Panc1 (cell line): ENCODE measurements around the gene TDO2. TPM values are rescaled to one million over a fixed set of nuclear protein-coding genes. Genes with fewer than 3 reads are reported as not detected.

Experiments
- ATAC-seq: fragments of 200-7000 bp; cut with Tn5 transposase; 2 replicates; pipeline ENCODE4 v1.9.1; 2020; ENCODE audit warnings: mild to moderate bottlenecking, moderate library complexity
- BruUV-seq: library from RNA; stranded (reverse); fragments of 400-500 nt; replicated peaks from 2 replicates; lab custom pipeline; 2021; lab: Mats Ljungman, UMichigan
- CTCF ChIA-PET: fragments of 300-600 bp; sonication (Branson Sonifier 250); formaldehyde crosslinking; loops from one replicate; lab custom pipeline; 2022; ENCODE audit warnings: antibody characterized with exemption; lab: Charles Lee
- POLR2A ChIA-PET: fragments of 300-600 bp; sonication (Branson Sonifier 250); formaldehyde crosslinking; loops from one replicate; lab custom pipeline; 2022; ENCODE audit warnings: antibody characterized with exemption; lab: Charles Lee
- DNase-seq: peaks from one replicate; pipeline ENCODE4 v3.0.0-alpha.2; 2010; ENCODE audit warnings: low read depth, low spot score
- H3K27ac ChIP-seq: 2 replicates; pipeline ENCODE4 v1.5.1; 2011; ENCODE audit warnings: mild to moderate bottlenecking, low read length, inconsistent platforms
- H3K27me3 ChIP-seq: fragments of 200-500 bp; sonication (Bioruptor generic); 2 replicates; pipeline ENCODE4 v1.6.0; 2014; ENCODE audit warnings: low read length, inconsistent platforms; ENCODE audit not compliant: control insufficient read depth, insufficient read depth
- H3K36me3 ChIP-seq: fragments of 200-500 bp; sonication (Bioruptor generic); 2 replicates; pipeline ENCODE4 v1.5.1; 2014; ENCODE audit warnings: inconsistent platforms, mild to moderate bottlenecking, low read length, moderate library complexity; ENCODE audit not compliant: control insufficient read depth, insufficient read depth
- H3K4me1 ChIP-seq: 2 replicates; pipeline ENCODE4 v1.5.1; 2011; ENCODE audit warnings: inconsistent platforms, mild to moderate bottlenecking, low read length, moderate library complexity; ENCODE audit not compliant: control insufficient read depth, insufficient read depth
- H3K4me3 ChIP-seq, 2 experiments: 2 replicates each; pipeline ENCODE4 v1.5.1; 2011 to 2012; ENCODE audit warnings: low read depth in 2 of 2, low read length in 2 of 2, mild to moderate bottlenecking in 2 of 2, inconsistent platforms in 1 of 2, moderate library complexity in 1 of 2
- H3K9me3 ChIP-seq: fragments of 200-500 bp; sonication (Bioruptor generic); 2 replicates; pipeline ENCODE4 v1.5.1; 2014; ENCODE audit warnings: low read depth, mild to moderate bottlenecking, inconsistent platforms, low read length, moderate library complexity; ENCODE audit not compliant: control insufficient read depth, insufficient read depth
- CTCF ChIP-seq: fragments of 450-650 bp; IDR thresholded peaks from 2 replicates; pipeline ENCODE4 v1.5.1; 2017; ENCODE audit warnings: mild to moderate bottlenecking
- POLR2AphosphoS5 ChIP-seq: IDR thresholded peaks from 2 replicates; pipeline ENCODE4 v1.6.1; 2012; ENCODE audit warnings: mild to moderate bottlenecking, low read depth, low read length, moderate library complexity
- REST ChIP-seq, 2 experiments: IDR thresholded peaks; 2 replicates each; pipeline ENCODE4 v1.6.1; 2011 to 2012; ENCODE audit warnings: low read depth in 2 of 2, control low read depth in 1 of 2, low read length in 1 of 2, mild to moderate bottlenecking in 1 of 2, moderate library complexity in 1 of 2; ENCODE audit not compliant: insufficient read depth in 1 of 2
- SIN3A ChIP-seq: IDR thresholded peaks from 2 replicates; pipeline ENCODE4 v1.6.1; 2012; ENCODE audit warnings: low read depth, mild to moderate bottlenecking, low read length, moderate library complexity, borderline replicate concordance; ENCODE audit not compliant: insufficient read depth
- TCF7L2 ChIP-seq: IDR thresholded peaks from 2 replicates; pipeline ENCODE4 v1.6.1; 2011; ENCODE audit warnings: mild to moderate bottlenecking, low read depth, low read length, inconsistent platforms
- in situ Hi-C: cut with HindIII; loops from 2 replicates; pipeline ENCODE4 v1.10.0; 2016; ENCODE audit warnings: low sequenced_read_pairs, low pct_unique_long_range_greater_than_20kb
- intact Hi-C: fragments of 100-400 bp; cut with micrococcal nuclease; formaldehyde crosslinking; loops from one replicate; pipeline ENCODE4 v1.10.0; 2022; ENCODE audit not compliant: unreplicated experiment
- total RNA-seq: library from RNA; stranded (reverse); gene quantifications from one replicate; pipeline ENCODE4 v1.2.1, GENCODE V29; 2021; ENCODE audit not compliant: unreplicated experiment

Gene TDO2
- total RNA-seq, 1 experiment from 2014 or later = 0.13 TPM

GRCh38 chr4:155881555-155881954, 21.9 kb upstream of the TDO2 start:
- no TSS peak for BruUV-seq
- Histone ChIP-seq H3K4me3 (no peak overlapping the region), H3K9me3 (no peaks in the 10 kb centered on the region), H3K36me3 (no peaks in the 10 kb centered on the region), H3K27ac (no peak overlapping the region), H3K4me1 (no peaks in the 10 kb centered on the region), H3K27me3 (no peaks in the 10 kb centered on the region)
- ChIA-PET POLR2A (no interaction called here), CTCF (no interaction called here)
- TF ChIP-seq SIN3A = no peak
- no peak for TF ChIP-seq REST (IDR thresholded peaks at IDR 0.05; ENCODE audit: insufficient read depth in 1 of 2, low read depth in 2 of 2, low read length in 1 of 2)
- TF ChIP-seq TCF7L2 = no peak
- no peak for TF ChIP-seq POLR2AphosphoS5
- TF ChIP-seq CTCF = no peak
- no peak for DNase-seq
- no peak for ATAC-seq
- in situ Hi-C loops = no loop called here
- intact Hi-C loops = no loop called here

- Histone ChIP-seq H3K9me3 (no peaks in the 10 kb centered on the region), H3K36me3 (no peaks in the 10 kb centered on the region), H3K4me1 (no peaks in the 10 kb centered on the region), H3K27ac (no peak overlapping the region), H3K4me3 (no peak overlapping the region), H3K27me3 (no peaks in the 10 kb centered on the region)
- ChIA-PET CTCF (no interaction called here), POLR2A (no interaction called here)
- TF ChIP-seq CTCF (no peak), SIN3A (no peak), TCF7L2 (no peak)
- DNase-seq (no peak), ATAC-seq (no peak)
- in situ Hi-C loops (no loop called here), intact Hi-C loops (no loop called here)
- no TSS peak for BruUV-seq
Measured at GRCh38 chr4:155883895-155884294, 19.6 kb upstream of the TDO2 start.
